Upper lobe of left lung (tissue), 6 donors: ENCODE measurements around the gene ZFYVE9. TPM values are rescaled to one million over a fixed set of nuclear protein-coding genes. Genes with fewer than 3 reads are reported as not detected.

Experiments used
- ATAC-seq, 2 donors: fragments of 200-7000 bp; cut with Tn5 transposase; one replicate each; pipeline ENCODE4 v1.9.1; 2022; ENCODE audit warnings: mild to moderate bottlenecking in 2 of 2, moderate library complexity in 2 of 2; ENCODE audit not compliant: low FRiP score in 2 of 2
- DNase-seq, 2 donors: peaks; one replicate each; pipeline ENCODE4 v3.0.0-alpha.2; 2019 to 2020
- H3K27ac ChIP-seq, 4 donors: fragments of 200-600 bp; sonication (generic); one replicate each; pipeline ENCODE4 v1.5.1; 2016 to 2019
- H3K27me3 ChIP-seq, 4 donors: fragments of 200-600 bp; sonication (generic); one replicate each; pipeline ENCODE4 v1.5.1; 2017 to 2019
- H3K36me3 ChIP-seq, 4 donors: fragments of 200-600 bp; sonication (generic); one replicate each; pipeline ENCODE4 v1.5.1; 2016 to 2019
- H3K4me1 ChIP-seq, 4 donors: fragments of 200-600 bp; sonication (generic); one replicate each; pipeline ENCODE4 v1.5.1; 2018 to 2019
- H3K4me3 ChIP-seq, 4 donors: fragments of 200-600 bp; sonication (generic); one replicate each; pipeline ENCODE4 v1.5.1; 2017 to 2019; ENCODE audit warnings: mild to moderate bottlenecking in 2 of 4, moderate library complexity in 1 of 4
- H3K9me3 ChIP-seq, 4 donors: fragments of 200-600 bp; sonication (generic); one replicate each; pipeline ENCODE4 v1.5.1; 2018 to 2019
- CTCF ChIP-seq, 6 experiments: fragments of 450-650 bp in 4 of 6; fragments of 200-600 bp in 2 of 6; sonication (generic) in 2 of 6; IDR thresholded peaks; one replicate each; pipeline ENCODE4 v1.5.1; 2016 to 2019; ENCODE audit warnings: antibody characterized with exemption in 6 of 6
- EP300 ChIP-seq, 4 donors: sonication (generic); formaldehyde crosslinking; IDR thresholded peaks; one replicate each; pipeline ENCODE4 v1.5.1; 2017; ENCODE audit warnings: antibody characterized with exemption in 4 of 4, control low read depth in 2 of 4
- POLR2A ChIP-seq, 4 donors: fragments of 450-650 bp; IDR thresholded peaks; one replicate each; pipeline ENCODE4 v1.5.1; 2016 to 2017; ENCODE audit warnings: antibody characterized with exemption in 4 of 4, mild to moderate bottlenecking in 2 of 4
- POLR2AphosphoS5 ChIP-seq, 2 donors: sonication (generic); formaldehyde crosslinking; IDR thresholded peaks; one replicate each; pipeline ENCODE4 v1.5.1; 2017; ENCODE audit warnings: antibody characterized with exemption in 2 of 2
- WGBS, 2 donors: methylation state at CpG; one replicate each; pipeline ENCODE4 v1.1.5; 2017 to 2018; 5-methylcytosine and 5-hydroxymethylcytosine counted together
- total RNA-seq, 6 donors: library from RNA; depleted of rRNA in 4 of 6; stranded (reverse); fragments of >200 nt in 4 of 6; gene quantifications; one replicate each; pipeline versions ENCODE4 v1.1.0 to v1.2.1, GENCODE V29; 2016 to 2021
- donor health status: DM: no; HTN: no; CAD: no; lungs with moderate emphysema.
- donor health status: DM: no; HTN: yes; CAD: no; lungs with severe emphysema.

Gene ZFYVE9
- total RNA-seq, 6 donors from 2014 or later, result 13.4 to 40.3 (median 19.6) TPM

GRCh38 chr1:52111492-52111891 lies 30.4 kb upstream of the ZFYVE9 start:
- H3K4me3 ChIP-seq, result no peak overlapping the region
- H3K36me3 ChIP-seq, result no peaks in the 10 kb centered on the region
- no peak for ATAC-seq
- no peaks in the 10 kb centered on the region for H3K4me1 ChIP-seq
- no peak for TF ChIP-seq CTCF (IDR thresholded peaks at IDR 0.05)
- TF ChIP-seq POLR2A (IDR thresholded peaks at IDR 0.05), result no peak
- no peak for TF ChIP-seq POLR2AphosphoS5 (IDR thresholded peaks at IDR 0.05)
- no peak for TF ChIP-seq EP300 (IDR thresholded peaks at IDR 0.05)
- DNase-seq, result no peak
- no peaks in the 10 kb centered on the region for H3K9me3 ChIP-seq
- H3K27me3 ChIP-seq, result no peaks in the 10 kb centered on the region
- no peak overlapping the region for H3K27ac ChIP-seq

- ATAC-seq, result no peak
- WGBS, 2 donors, result 91 to 98% methylated on average over 3 of the region's 3 CpGs
These were observed 29.4 kb upstream of the ZFYVE9 start for GRCh38 chr1:52112489-52112888.

GRCh38 chr1:52119301-52120079 lies 22.4 kb upstream of the ZFYVE9 start:
- no peak for TF ChIP-seq EP300 (IDR thresholded peaks at IDR 0.05)
- no peak for TF ChIP-seq POLR2A (IDR thresholded peaks at IDR 0.05)
- TF ChIP-seq CTCF (IDR thresholded peaks at IDR 0.05), result no peak
- no peak for TF ChIP-seq POLR2AphosphoS5 (IDR thresholded peaks at IDR 0.05)
- H3K27ac ChIP-seq, result no peak overlapping the region

More at GRCh38 chr1:52112489-52112888, 29.4 kb upstream of the ZFYVE9 start:
- no peaks in the 10 kb centered on the region for H3K4me1 ChIP-seq
- TF ChIP-seq POLR2A (IDR thresholded peaks at IDR 0.05) (no peak), POLR2AphosphoS5 (IDR thresholded peaks at IDR 0.05) (no peak), EP300 (IDR thresholded peaks at IDR 0.05) (no peak), CTCF (IDR thresholded peaks at IDR 0.05) (no peak)
- H3K4me3 ChIP-seq, result no peak overlapping the region
- H3K36me3 ChIP-seq, result no peaks in the 10 kb centered on the region
- DNase-seq, result no peak
- no peak overlapping the region for H3K27ac ChIP-seq
- H3K9me3 ChIP-seq, result no peaks in the 10 kb centered on the region
- no peaks in the 10 kb centered on the region for H3K27me3 ChIP-seq

GRCh38 chr1:52122384-52122783 lies 19.5 kb upstream of the ZFYVE9 start:
- no peaks in the 10 kb centered on the region for H3K9me3 ChIP-seq
- no peak overlapping the region for H3K27ac ChIP-seq
- 71 to 78% methylated on average over 2 of the region's 2 CpGs for WGBS, 2 donors
- no peaks in the 10 kb centered on the region for H3K36me3 ChIP-seq
- TF ChIP-seq POLR2A (IDR thresholded peaks at IDR 0.05) (no peak), POLR2AphosphoS5 (IDR thresholded peaks at IDR 0.05) (no peak), EP300 (IDR thresholded peaks at IDR 0.05) (no peak), CTCF (IDR thresholded peaks at IDR 0.05) (no peak)
- no peaks in the 10 kb centered on the region for H3K4me1 ChIP-seq
- H3K4me3 ChIP-seq, result no peak overlapping the region
- no peak for DNase-seq
- no peak for ATAC-seq
- H3K27me3 ChIP-seq, result no peaks in the 10 kb centered on the region

More at GRCh38 chr1:52119301-52120079, 22.4 kb upstream of the ZFYVE9 start:
- Histone ChIP-seq H3K27me3 (no peaks in the 10 kb centered on the region), H3K9me3 (no peaks in the 10 kb centered on the region), H3K4me3 (no peak overlapping the region), H3K36me3 (no peaks in the 10 kb centered on the region), H3K4me1 (no peaks in the 10 kb centered on the region)
- 71 to 75% methylated on average over 12 of the region's 12 CpGs for WGBS, 2 donors
- DNase-seq (no peak), ATAC-seq (no peak)

GRCh38 chr1:52123622-52124021 lies 18.3 kb upstream of the ZFYVE9 start:
- H3K4me1 ChIP-seq, result no peaks in the 10 kb centered on the region
- no peaks in the 10 kb centered on the region for H3K27me3 ChIP-seq
- H3K4me3 ChIP-seq, result no peak overlapping the region
- DNase-seq, result no peak
- no peak for TF ChIP-seq EP300 (IDR thresholded peaks at IDR 0.05)
- TF ChIP-seq POLR2AphosphoS5 (IDR thresholded peaks at IDR 0.05), result no peak
- no peak for TF ChIP-seq POLR2A (IDR thresholded peaks at IDR 0.05)
- TF ChIP-seq CTCF (IDR thresholded peaks at IDR 0.05), result no peak
- ATAC-seq, result no peak
- no peak overlapping the region for H3K27ac ChIP-seq
- WGBS, 2 donors, result 90 to 95% methylated on average over 6 of the region's 6 CpGs
- H3K9me3 ChIP-seq, result no peaks in the 10 kb centered on the region
- H3K36me3 ChIP-seq, result no peaks in the 10 kb centered on the region
